Measurements from ENCODE around the gene ZDHHC8.
"Not testable (repeated sequence)": the region's sequence is repeated elsewhere in the genome, so short reads cannot be mapped to it uniquely, and the experiment has no call there.

ZDHHC8 gene

GRCh38 chr22:20159076-20159475 lies 27.5 kb downstream of the ZDHHC8 start:
- DNase-seq (ENCODE audit: low read depth): no peak
- no peak for TF ChIP-seq CTCF (IDR thresholded peaks at IDR 0.05; ENCODE audit: control insufficient read depth, extremely low read depth, insufficient read depth)
- no peak overlapping the region for H3K4me3 ChIP-seq (ENCODE audit: low read depth, low read length)

GRCh38 chr22:20159531-20159930 lies 27.9 kb downstream of the ZDHHC8 start:
- DNase-seq (ENCODE audit: low read depth); H3K4me3 ChIP-seq (ENCODE audit: low read depth, low read length): not testable (repeated sequence)

- no peak for DNase-seq (ENCODE audit: low read depth)
- TF ChIP-seq CTCF (IDR thresholded peaks at IDR 0.05; ENCODE audit: control insufficient read depth, extremely low read depth, insufficient read depth): no peak
- H3K4me3 ChIP-seq (ENCODE audit: low read depth, low read length): no peak overlapping the region
Observed at GRCh38 chr22:20160041-20160440, 28.4 kb downstream of the ZDHHC8 start.

- DNase-seq (ENCODE audit: low read depth): no peak
- TF ChIP-seq CTCF (IDR thresholded peaks at IDR 0.05; ENCODE audit: control insufficient read depth, extremely low read depth, insufficient read depth): no peak
- H3K4me3 ChIP-seq (ENCODE audit: low read depth, low read length): no peak overlapping the region
Observed at GRCh38 chr22:20164863-20165262, 33.3 kb downstream of the ZDHHC8 start.

- DNase-seq (ENCODE audit: low read depth): no peak
- H3K4me3 ChIP-seq (ENCODE audit: low read depth, low read length): no peak overlapping the region
- no peak for TF ChIP-seq CTCF (IDR thresholded peaks at IDR 0.05; ENCODE audit: control insufficient read depth, extremely low read depth, insufficient read depth)
Observed at GRCh38 chr22:20165421-20165820, 33.8 kb downstream of the ZDHHC8 start.

- no peak for DNase-seq (ENCODE audit: low read depth)
- no peak for TF ChIP-seq CTCF (IDR thresholded peaks at IDR 0.05; ENCODE audit: control insufficient read depth, extremely low read depth, insufficient read depth)
- no peak overlapping the region for H3K4me3 ChIP-seq (ENCODE audit: low read depth, low read length)
Observed at GRCh38 chr22:20165913-20166312, 34.3 kb downstream of the ZDHHC8 start.

- no peak for TF ChIP-seq CTCF (IDR thresholded peaks at IDR 0.05; ENCODE audit: control insufficient read depth, extremely low read depth, insufficient read depth)
- DNase-seq (ENCODE audit: low read depth): no peak
- H3K4me3 ChIP-seq (ENCODE audit: low read depth, low read length): no peak overlapping the region
Observed at GRCh38 chr22:20166703-20167102, 35.1 kb downstream of the ZDHHC8 start.
